Measurements from ENCODE around the gene RENBP. TPM values are rescaled to one million over a fixed set of nuclear protein-coding genes. Genes with fewer than 3 reads are reported as not detected.
A peak's percentile ranks its signal among the peaks of the same experiment; 100 is the strongest.

The RENBP gene
- total RNA-seq, result 10 to 100 TPM; 14.3 to 15.8 TPM

GRCh38 chrX:153944140-153944799 is at the start of gene RENBP:
Gene RENBP, minus strand, starts transcription at chrX:153944643. Its CDS starts 33 bp downstream, at chrX:153944610.
- H3K36me3 Mint-ChIP-seq (ENCODE audit: low read depth), result peaks cover 6% of the 10 kb centered on the region
- H3K27me3 Mint-ChIP-seq, result no peaks in the 10 kb centered on the region
- peak within 1 kb of the TSS; percentile 78 for H3K4me3 Mint-ChIP-seq
- ATAC-seq, result peak; percentile 35
- DNase-seq, result peak; percentile 60
- peak within 1 kb of the TSS; percentile 82 for H3K27ac Mint-ChIP-seq
- no peaks in the 10 kb centered on the region for H3K9me3 Mint-ChIP-seq
- intact Hi-C loops (cut with micrococcal nuclease), result no loop called here
- POLR2A ChIA-PET, result interaction anchor here (0.5 to 11.9 kb wide), 5 partner anchors 8 to 40 kb away, joined by 3 to 130 read pairs (median 3); partner anchors contain the start of genes ARHGAP4, AVPR2 and NAA10
- TF ChIP-seq, protein P1, sequence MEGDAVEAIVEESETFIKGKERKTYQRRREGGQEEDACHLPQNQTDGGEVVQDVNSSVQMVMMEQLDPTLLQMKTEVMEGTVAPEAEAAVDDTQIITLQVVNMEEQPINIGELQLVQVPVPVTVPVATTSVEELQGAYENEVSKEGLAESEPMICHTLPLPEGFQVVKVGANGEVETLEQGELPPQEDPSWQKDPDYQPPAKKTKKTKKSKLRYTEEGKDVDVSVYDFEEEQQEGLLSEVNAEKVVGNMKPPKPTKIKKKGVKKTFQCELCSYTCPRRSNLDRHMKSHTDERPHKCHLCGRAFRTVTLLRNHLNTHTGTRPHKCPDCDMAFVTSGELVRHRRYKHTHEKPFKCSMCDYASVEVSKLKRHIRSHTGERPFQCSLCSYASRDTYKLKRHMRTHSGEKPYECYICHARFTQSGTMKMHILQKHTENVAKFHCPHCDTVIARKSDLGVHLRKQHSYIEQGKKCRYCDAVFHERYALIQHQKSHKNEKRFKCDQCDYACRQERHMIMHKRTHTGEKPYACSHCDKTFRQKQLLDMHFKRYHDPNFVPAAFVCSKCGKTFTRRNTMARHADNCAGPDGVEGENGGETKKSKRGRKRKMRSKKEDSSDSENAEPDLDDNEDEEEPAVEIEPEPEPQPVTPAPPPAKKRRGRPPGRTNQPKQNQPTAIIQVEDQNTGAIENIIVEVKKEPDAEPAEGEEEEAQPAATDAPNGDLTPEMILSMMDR (IDR thresholded peaks at IDR 0.05), result no peak
- CTCF ChIA-PET, result interaction anchor here (10.2 kb wide), 1 partner anchor 19 kb away, joined by 136 read pairs; the partner anchor contains the start of gene ARHGAP4
- H3K4me1 Mint-ChIP-seq (ENCODE audit: low read depth), result peaks cover 35% of the 10 kb centered on the region

GRCh38 chrX:153993978-153994377 is 49.5 kb upstream of the RENBP start:
- Mint-ChIP-seq H3K27me3 (no peaks in the 10 kb centered on the region), H3K4me1 (ENCODE audit: low read depth) (peaks cover 21% of the 10 kb centered on the region), H3K36me3 (ENCODE audit: low read depth) (no peaks in the 10 kb centered on the region), H3K9me3 (no peaks in the 10 kb centered on the region), H3K4me3 (no peak overlapping the region), H3K27ac (no peak overlapping the region)
- CTCF ChIA-PET, result interaction anchor here (0.9 kb wide), 1 partner anchor 20 kb away, joined by 3 read pairs; no protein-coding TSS in a partner anchor
- ATAC-seq, result no peak
- POLR2A ChIA-PET, result no interaction called here
- TF ChIP-seq, protein P1 (IDR thresholded peaks at IDR 0.05), result no peak
- intact Hi-C loops (cut with micrococcal nuclease), result no loop called here
- DNase-seq, result no peak

DNA sequence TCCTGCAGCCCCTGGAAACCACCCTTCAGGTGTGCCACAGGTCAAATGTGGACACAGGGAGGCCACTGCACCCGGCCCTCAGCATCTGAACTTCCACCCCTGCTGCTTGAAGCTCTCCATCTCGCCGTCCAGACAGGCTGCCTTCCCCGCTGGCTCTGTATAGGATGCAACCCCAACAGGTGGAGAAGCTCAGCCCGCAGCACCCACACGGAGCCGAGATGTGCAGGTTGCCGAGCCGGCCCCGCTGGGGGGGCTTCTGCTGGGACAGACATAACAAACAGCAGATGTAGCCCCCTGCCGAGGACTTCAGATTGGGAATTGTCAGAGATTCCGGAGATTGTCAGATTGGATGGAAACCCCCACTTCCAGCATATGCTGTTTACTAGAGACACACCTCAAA is 48.6 kb upstream of the RENBP start:
- H3K9me3 Mint-ChIP-seq, result no peaks in the 10 kb centered on the region
- TF ChIP-seq, protein P1 (IDR thresholded peaks at IDR 0.05), result no peak
- DNase-seq (no peak), ATAC-seq (no peak)
- intact Hi-C loops (cut with micrococcal nuclease), result no loop called here
- no peak overlapping the region for H3K27ac Mint-ChIP-seq
- ChIA-PET CTCF (interaction anchor here (0.9 kb wide), 1 partner anchor 21 kb away, joined by 3 read pairs; no protein-coding TSS in a partner anchor), POLR2A (no interaction called here)
- H3K4me1 Mint-ChIP-seq (ENCODE audit: low read depth), result peaks cover 21% of the 10 kb centered on the region
- no peak overlapping the region for H3K4me3 Mint-ChIP-seq
- no peaks in the 10 kb centered on the region for H3K36me3 Mint-ChIP-seq (ENCODE audit: low read depth)
- H3K27me3 Mint-ChIP-seq, result no peaks in the 10 kb centered on the region

DNA sequence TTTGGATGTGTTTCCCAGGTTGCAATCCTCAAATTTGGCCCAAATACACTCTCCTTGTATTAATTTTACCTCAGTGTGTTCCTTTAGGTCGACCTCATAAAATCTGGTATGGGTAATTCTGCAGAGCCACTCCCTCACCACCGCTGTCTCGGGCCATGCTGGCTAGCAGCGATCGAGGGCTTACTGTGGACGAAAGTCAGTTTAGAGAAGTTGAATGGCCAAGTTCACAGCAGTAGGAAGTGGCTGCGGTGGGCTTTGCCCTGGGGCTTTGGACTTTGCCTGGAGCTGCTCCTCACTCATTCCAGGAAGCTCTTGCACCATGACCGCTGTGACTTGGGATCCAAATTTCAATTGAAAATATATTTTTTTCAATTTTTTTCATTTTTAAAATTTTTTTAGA is 47.7 kb upstream of the RENBP start:
- intact Hi-C loops (cut with micrococcal nuclease), result no loop called here
- H3K4me3 Mint-ChIP-seq, result no peak overlapping the region
- H3K27me3 Mint-ChIP-seq, result no peaks in the 10 kb centered on the region
- POLR2A ChIA-PET, result no interaction called here
- no peaks in the 10 kb centered on the region for H3K36me3 Mint-ChIP-seq (ENCODE audit: low read depth)
- CTCF ChIA-PET, result no interaction called here
- no peaks in the 10 kb centered on the region for H3K9me3 Mint-ChIP-seq
- TF ChIP-seq, protein P1 (IDR thresholded peaks at IDR 0.05), result no peak
- ATAC-seq (no peak), DNase-seq (no peak)
- peaks cover 21% of the 10 kb centered on the region for H3K4me1 Mint-ChIP-seq (ENCODE audit: low read depth)
- no peak overlapping the region for H3K27ac Mint-ChIP-seq

DNA sequence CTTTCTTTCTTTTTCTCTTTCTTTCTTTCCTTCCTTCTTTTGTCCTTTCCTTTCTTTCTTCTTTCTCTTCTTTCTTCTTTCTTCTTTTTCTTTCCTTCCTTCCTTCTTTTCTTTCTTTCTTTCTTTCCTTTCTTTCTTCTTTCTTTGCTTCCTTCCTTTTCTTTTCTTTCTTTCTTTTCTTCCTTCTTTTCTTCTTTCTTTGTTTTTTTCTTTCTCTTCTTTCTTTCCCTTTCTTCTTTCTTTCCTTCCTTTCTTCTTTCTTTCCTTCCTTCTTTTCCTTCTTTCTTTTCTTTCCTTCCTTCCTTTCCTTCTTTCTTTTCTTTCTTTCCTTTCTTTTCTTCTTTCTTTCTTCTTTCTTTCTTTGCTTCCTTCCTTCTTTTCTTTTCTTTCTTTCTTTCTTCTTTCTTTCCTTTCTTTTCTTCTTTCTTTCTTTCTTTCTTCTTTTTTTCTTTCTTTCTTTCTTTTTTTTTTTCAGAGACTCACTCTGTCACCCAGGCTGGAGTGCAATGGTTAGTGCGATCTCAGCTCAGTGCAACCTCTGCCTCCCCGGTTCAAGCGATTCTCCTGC is 46.7 kb upstream of the RENBP start:
- Mint-ChIP-seq H3K4me1 (ENCODE audit: low read depth) (peaks cover 21% of the 10 kb centered on the region), H3K27ac (peak overlapping the region; percentile 71), H3K4me3 (no peak overlapping the region), H3K36me3 (ENCODE audit: low read depth) (no peaks in the 10 kb centered on the region), H3K9me3 (no peaks in the 10 kb centered on the region), H3K27me3 (no peaks in the 10 kb centered on the region)
- ChIA-PET POLR2A (no interaction called here), CTCF (no interaction called here)
- ATAC-seq (no peak), DNase-seq (no peak)
- intact Hi-C loops (cut with micrococcal nuclease), result no loop called here
- TF ChIP-seq, protein P1 (IDR thresholded peaks at IDR 0.05), result peak; percentile 28
